GM12873 (cell line): Measurements from ENCODE around the gene DAD1.

ENCODE experiments used
- TF ChIP-seq, protein P1 (sequence below): IDR thresholded peaks from 2 replicates; pipeline ENCODE4 v1.5.1; 2012; ENCODE audit warnings: low read depth, mild to moderate bottlenecking, moderate library complexity, low read length, control low read depth; ENCODE audit not compliant: insufficient read depth; ENCODE audit errors: missing control alignments

The DAD1 gene

GRCh38 chr14:22521449-22522239, 67.4 kb downstream of the DAD1 start:
- TF ChIP-seq, protein P1, sequence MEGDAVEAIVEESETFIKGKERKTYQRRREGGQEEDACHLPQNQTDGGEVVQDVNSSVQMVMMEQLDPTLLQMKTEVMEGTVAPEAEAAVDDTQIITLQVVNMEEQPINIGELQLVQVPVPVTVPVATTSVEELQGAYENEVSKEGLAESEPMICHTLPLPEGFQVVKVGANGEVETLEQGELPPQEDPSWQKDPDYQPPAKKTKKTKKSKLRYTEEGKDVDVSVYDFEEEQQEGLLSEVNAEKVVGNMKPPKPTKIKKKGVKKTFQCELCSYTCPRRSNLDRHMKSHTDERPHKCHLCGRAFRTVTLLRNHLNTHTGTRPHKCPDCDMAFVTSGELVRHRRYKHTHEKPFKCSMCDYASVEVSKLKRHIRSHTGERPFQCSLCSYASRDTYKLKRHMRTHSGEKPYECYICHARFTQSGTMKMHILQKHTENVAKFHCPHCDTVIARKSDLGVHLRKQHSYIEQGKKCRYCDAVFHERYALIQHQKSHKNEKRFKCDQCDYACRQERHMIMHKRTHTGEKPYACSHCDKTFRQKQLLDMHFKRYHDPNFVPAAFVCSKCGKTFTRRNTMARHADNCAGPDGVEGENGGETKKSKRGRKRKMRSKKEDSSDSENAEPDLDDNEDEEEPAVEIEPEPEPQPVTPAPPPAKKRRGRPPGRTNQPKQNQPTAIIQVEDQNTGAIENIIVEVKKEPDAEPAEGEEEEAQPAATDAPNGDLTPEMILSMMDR, result no peak

- TF ChIP-seq, protein P1, result no peak
These were observed 68.2 kb downstream of the DAD1 start for GRCh38 chr14:22520796-22521195.

DNA sequence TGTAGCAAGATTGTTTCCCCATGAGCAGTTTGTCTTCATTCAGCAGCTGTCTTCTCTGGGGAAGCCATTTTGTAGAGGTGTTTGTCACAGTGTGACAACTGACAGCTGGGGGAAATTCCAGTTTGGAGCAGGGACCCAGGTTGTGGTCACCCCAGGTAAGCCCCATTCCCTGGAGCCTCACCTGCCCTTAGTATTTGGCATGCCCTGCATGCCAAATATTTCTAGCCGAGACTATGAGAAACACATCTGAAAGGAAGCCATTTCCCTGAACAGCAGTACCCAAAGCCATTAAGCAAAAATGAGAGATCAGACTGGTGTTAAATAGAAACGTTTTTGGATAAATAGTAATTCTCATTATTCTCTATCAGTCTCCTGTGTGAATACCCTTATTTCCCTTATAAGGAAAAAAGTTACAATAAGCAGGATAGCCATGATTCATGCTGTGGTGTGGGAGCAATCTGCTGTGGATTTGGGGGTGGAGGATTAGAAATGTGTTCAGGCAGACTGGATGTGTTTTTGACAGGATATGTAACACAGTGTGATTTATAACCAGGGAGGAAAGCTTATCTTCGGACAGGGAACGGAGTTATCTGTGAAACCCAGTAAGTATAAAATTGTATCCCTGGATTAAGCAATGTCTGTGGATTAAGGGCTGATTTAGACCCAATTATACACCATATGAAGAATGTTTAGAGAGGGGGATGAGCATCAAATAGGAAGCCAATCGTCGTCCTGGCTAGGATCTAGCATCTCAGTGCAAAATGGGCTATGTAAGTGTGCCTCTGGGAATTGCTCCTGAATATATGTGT, 68.9 kb downstream of the DAD1 start:
- TF ChIP-seq, protein P1, result no peak

GRCh38 chr14:22518073-22518472, 71.0 kb downstream of the DAD1 start:
- TF ChIP-seq, protein P1, result no peak

GRCh38 chr14:22517117-22517720, 71.8 kb downstream of the DAD1 start:
- TF ChIP-seq, protein P1, result no peak

DNA sequence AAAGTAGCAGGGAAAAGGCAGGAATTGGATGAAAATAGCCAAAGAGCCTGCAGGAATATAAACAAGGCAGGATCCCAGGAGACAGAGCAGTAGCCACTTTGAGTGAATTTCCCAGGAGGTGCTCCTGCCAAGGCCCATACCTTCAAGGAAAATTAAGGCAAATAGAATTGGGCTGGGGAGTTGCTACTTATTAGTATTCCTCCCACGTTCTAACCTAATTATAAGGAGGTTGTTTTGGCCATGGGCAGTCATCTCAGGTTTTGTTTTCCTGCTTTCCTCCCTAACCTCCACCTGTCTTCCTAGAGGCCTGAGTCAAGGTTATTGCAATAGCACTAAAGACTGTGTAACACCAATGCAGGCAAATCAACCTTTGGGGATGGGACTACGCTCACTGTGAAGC, 73.1 kb downstream of the DAD1 start:
- TF ChIP-seq, protein P1, result no peak
